ENCODE results near the gene PRDM5.

The PRDM5 gene

GRCh38 chr4:120855307-120856001 lies 67.1 kb downstream of the PRDM5 start:
- TF ChIP-seq, protein P1, sequence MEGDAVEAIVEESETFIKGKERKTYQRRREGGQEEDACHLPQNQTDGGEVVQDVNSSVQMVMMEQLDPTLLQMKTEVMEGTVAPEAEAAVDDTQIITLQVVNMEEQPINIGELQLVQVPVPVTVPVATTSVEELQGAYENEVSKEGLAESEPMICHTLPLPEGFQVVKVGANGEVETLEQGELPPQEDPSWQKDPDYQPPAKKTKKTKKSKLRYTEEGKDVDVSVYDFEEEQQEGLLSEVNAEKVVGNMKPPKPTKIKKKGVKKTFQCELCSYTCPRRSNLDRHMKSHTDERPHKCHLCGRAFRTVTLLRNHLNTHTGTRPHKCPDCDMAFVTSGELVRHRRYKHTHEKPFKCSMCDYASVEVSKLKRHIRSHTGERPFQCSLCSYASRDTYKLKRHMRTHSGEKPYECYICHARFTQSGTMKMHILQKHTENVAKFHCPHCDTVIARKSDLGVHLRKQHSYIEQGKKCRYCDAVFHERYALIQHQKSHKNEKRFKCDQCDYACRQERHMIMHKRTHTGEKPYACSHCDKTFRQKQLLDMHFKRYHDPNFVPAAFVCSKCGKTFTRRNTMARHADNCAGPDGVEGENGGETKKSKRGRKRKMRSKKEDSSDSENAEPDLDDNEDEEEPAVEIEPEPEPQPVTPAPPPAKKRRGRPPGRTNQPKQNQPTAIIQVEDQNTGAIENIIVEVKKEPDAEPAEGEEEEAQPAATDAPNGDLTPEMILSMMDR (IDR thresholded peaks at IDR 0.05; ENCODE audit: low read depth, low read length, missing control alignments) = no peak

GRCh38 chr4:120853161-120853935 lies 69.2 kb downstream of the PRDM5 start:
- TF ChIP-seq, protein P1 (IDR thresholded peaks at IDR 0.05; ENCODE audit: low read depth, low read length, missing control alignments) = no peak
- no peak for DNase-seq (ENCODE audit: extremely low read depth, low read depth)
- H3K4me3 ChIP-seq (replicated peaks; ENCODE audit: low read depth, low read length) = no peak overlapping the region

More at GRCh38 chr4:120855307-120856001, 67.1 kb downstream of the PRDM5 start:
- DNase-seq (ENCODE audit: extremely low read depth, low read depth) = no peak
- H3K4me3 ChIP-seq (replicated peaks; ENCODE audit: low read depth, low read length) = no peak overlapping the region

GRCh38 chr4:120850018-120850599 lies 72.4 kb downstream of the PRDM5 start:
- H3K4me3 ChIP-seq (replicated peaks; ENCODE audit: low read depth, low read length) = no peak overlapping the region
- peak; percentile 49 for DNase-seq (ENCODE audit: extremely low read depth, low read depth)
- TF ChIP-seq, protein P1 (IDR thresholded peaks at IDR 0.05; ENCODE audit: low read depth, low read length, missing control alignments) = no peak

DNA sequence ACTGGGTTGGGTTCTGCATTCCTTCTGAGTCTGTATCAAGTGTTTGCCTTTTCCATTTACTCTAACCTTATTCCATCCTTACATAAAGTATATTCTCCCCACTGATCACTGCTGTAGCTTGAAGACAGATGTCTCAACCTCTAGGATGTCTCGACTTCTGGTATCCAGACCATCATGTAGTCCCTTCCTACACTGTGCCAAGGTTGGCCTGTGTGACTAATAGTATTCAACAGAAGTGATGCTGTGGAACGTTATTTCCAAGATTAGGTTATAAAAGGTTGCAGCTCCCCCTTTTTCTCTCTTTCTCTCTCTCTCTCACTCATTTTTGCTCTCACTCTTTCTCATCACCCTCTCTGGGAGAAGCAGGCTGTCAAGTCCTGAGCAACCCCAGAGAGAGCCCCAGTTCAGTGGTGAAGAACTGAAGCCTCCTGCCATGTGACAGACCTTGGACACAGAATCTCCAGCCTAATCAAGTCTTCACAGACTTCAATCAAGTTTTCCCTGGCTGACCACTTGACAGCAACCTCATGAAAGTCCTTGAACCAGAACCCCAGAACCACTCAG lies 75.4 kb downstream of the PRDM5 start:
- TF ChIP-seq, protein P1 (IDR thresholded peaks at IDR 0.05; ENCODE audit: low read depth, low read length, missing control alignments) = no peak
- H3K4me3 ChIP-seq (replicated peaks; ENCODE audit: low read depth, low read length) = no peak overlapping the region
- DNase-seq (ENCODE audit: extremely low read depth, low read depth) = no peak

DNA sequence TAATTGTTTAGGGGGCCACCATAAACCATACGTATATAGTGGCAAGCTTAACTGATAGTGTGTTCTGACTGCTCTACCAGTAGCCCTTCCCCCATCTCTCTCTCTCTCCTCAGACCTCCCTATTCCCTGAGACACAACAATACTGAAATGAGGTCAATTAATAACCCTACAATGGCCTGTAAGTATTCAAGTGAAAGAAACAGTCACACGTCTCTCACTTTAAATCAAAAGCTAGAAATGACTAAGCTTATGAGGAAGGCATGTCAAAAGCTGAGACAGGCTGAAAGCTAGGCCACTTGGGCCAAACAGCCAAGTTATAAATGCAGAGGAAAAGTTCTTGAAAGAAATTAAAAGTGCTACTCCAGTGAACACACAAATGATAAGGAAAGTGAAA lies 78.0 kb downstream of the PRDM5 start:
- no peak overlapping the region for H3K4me3 ChIP-seq (replicated peaks; ENCODE audit: low read depth, low read length)
- DNase-seq (ENCODE audit: extremely low read depth, low read depth) = no peak
- TF ChIP-seq, protein P1 (IDR thresholded peaks at IDR 0.05; ENCODE audit: low read depth, low read length, missing control alignments) = no peak

DNA sequence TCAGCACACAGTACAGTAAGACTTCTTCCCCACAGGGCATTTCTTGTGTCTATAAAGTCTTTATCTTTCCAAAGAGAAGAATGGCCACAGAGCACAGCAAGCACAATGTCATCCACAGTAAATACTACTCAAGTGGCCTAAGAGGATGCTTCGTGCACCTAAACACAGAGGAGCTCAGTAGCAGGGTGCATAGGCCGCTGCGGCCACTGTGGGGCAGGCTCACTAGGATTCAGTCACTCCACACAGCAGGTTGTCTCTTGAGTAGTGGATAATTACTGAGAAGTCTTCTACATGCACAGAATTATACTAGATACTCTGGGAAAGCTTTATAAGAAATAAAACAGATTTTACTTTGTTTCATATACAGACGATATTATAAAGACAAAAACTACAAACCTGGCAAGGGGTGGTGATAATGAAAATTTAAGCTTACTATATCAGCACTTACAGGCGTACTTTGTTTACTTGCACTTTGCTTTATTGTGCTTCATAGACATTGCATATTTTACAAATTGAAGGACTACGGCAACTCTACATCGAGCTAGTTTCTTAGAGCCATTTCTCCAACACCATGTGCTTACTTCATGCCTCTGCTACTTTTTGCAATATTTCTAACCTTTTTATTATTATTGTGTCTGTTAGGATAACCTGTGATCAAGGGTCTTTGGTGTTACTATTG lies 78.5 kb downstream of the PRDM5 start:
- DNase-seq (ENCODE audit: extremely low read depth, low read depth) = no peak
- no peak overlapping the region for H3K4me3 ChIP-seq (replicated peaks; ENCODE audit: low read depth, low read length)
- TF ChIP-seq, protein P1 (IDR thresholded peaks at IDR 0.05; ENCODE audit: low read depth, low read length, missing control alignments) = peak; percentile 48

All from HFF-Myc (cell line).